Left ventricle myocardium inferior (tissue), 1 donor: ENCODE results near the gene SLC35F1. TPM values are rescaled to one million over a fixed set of nuclear protein-coding genes. Genes with fewer than 3 reads are reported as not detected.

Experiments used
- DNase-seq: peaks from one replicate; pipeline ENCODE4 v3.0.0-alpha.2; 2020
- H3K27ac ChIP-seq: fragments of 200-600 bp; replicated peaks from 2 replicates; pipeline ENCODE4 v1.8.0; 2021
- H3K27me3 ChIP-seq: fragments of 200-600 bp; 2 replicates; pipeline ENCODE4 v1.8.0; 2021; ENCODE audit warnings: low read depth
- H3K36me3 ChIP-seq: fragments of 200-600 bp; 2 replicates; pipeline ENCODE4 v1.8.0; 2021
- H3K4me1 ChIP-seq: fragments of 200-600 bp; 2 replicates; pipeline ENCODE4 v1.8.0; 2021
- H3K4me3 ChIP-seq: fragments of 200-600 bp; 2 replicates; pipeline ENCODE4 v1.8.0; 2021; ENCODE audit warnings: mild to moderate bottlenecking, moderate library complexity
- H3K9me3 ChIP-seq: fragments of 200-600 bp; replicated peaks from 2 replicates; pipeline ENCODE4 v1.8.0; 2021
- CTCF ChIP-seq: fragments of 200-600 bp; IDR thresholded peaks from 2 replicates; pipeline ENCODE4 v1.8.0; 2021; ENCODE audit warnings: antibody characterized with exemption, mild to moderate bottlenecking, borderline replicate concordance
- intact Hi-C: fragments of 100-400 bp; cut with micrococcal nuclease; formaldehyde crosslinking; loops from one replicate; pipeline ENCODE4 v1.11.0; 2022
- total RNA-seq: library from RNA; stranded (reverse); fragmentation: NEBNext Ultra II Directional; extraction: Animal tissue kit (Norgen Biotek cat#: 25700); gene quantifications from one replicate; pipeline ENCODE4 v1.2.1, GENCODE V29; 2021
- donor health status: DM: no; HTN: yes; CAD: no; lungs with severe emphysema.

Gene SLC35F1
- total RNA-seq, 1 donor from 2014 or later: 6.4 TPM

GRCh38 chr6:118354641-118355040 is 447.6 kb downstream of the SLC35F1 start:
- no peak for TF ChIP-seq CTCF
- Histone ChIP-seq H3K4me1 (peaks cover 13% of the 10 kb centered on the region), H3K27me3 (no peaks in the 10 kb centered on the region), H3K4me3 (no peak overlapping the region), H3K36me3 (no peaks in the 10 kb centered on the region), H3K9me3 (no peaks in the 10 kb centered on the region), H3K27ac (no peak overlapping the region)
- DNase-seq: no peak
- intact Hi-C loops: no loop called here

DNA sequence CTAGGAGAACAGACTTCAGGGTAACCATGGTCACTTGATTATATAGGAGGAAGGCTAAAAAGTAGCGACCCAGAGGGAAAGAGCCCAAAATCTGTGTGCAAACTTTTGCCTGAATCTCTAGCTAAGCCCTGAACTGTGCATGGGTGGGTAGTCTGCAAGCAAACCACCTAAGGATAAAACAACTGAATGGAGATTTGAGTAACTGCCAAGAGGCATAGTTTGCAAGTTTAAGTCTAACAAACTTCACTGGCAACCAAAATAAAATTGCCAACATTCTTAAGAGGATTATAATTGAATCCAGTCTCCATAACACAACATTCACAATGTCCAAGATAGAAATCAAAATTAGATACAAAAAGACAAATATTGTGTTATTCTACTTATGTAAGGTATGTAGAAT is 449.0 kb downstream of the SLC35F1 start:
- Histone ChIP-seq H3K4me3 (no peak overlapping the region), H3K27ac (no peak overlapping the region), H3K27me3 (no peaks in the 10 kb centered on the region), H3K9me3 (no peaks in the 10 kb centered on the region), H3K4me1 (peaks cover 11% of the 10 kb centered on the region), H3K36me3 (no peaks in the 10 kb centered on the region)
- intact Hi-C loops: no loop called here
- no peak for TF ChIP-seq CTCF
- no peak for DNase-seq

GRCh38 chr6:118356686-118357085 is 449.6 kb downstream of the SLC35F1 start:
- H3K27ac ChIP-seq: no peak overlapping the region
- H3K27me3 ChIP-seq: no peaks in the 10 kb centered on the region
- intact Hi-C loops: no loop called here
- H3K4me1 ChIP-seq: peaks cover 5% of the 10 kb centered on the region
- no peaks in the 10 kb centered on the region for H3K9me3 ChIP-seq
- no peak for TF ChIP-seq CTCF
- no peak overlapping the region for H3K4me3 ChIP-seq
- H3K36me3 ChIP-seq: no peaks in the 10 kb centered on the region
- no peak for DNase-seq

Other genes starting within 250 kb of the SLC35F1 start
- gene NUS1, start 231.8 kb upstream of the SLC35F1 start, total RNA-seq: 14.5 TPM